Progenitor cell of endocrine pancreas (in vitro differentiated cells): ENCODE measurements around the gene TRIM25. TPM values are rescaled to one million over a fixed set of nuclear protein-coding genes. Genes with fewer than 3 reads are reported as not detected.
A peak's percentile ranks its signal among the peaks of the same experiment; 100 is the strongest.

ENCODE experiments used
- DNase-seq: peaks from one replicate; pipeline ENCODE4 v3.0.0; 2021; ENCODE audit warnings: low spot score; ENCODE audit not compliant: unreplicated experiment
- H3K27ac Mint-ChIP-seq: 2 replicates; pipeline ENCODE4 v1.8.0; 2021; ENCODE audit warnings: mild to moderate bottlenecking, moderate library complexity, mixed read lengths
- H3K27me3 Mint-ChIP-seq: 2 replicates; pipeline ENCODE4 v1.8.0; 2021; ENCODE audit warnings: mixed read lengths
- H3K36me3 Mint-ChIP-seq: 2 replicates; pipeline ENCODE4 v1.8.0; 2022; ENCODE audit warnings: mixed read lengths; ENCODE audit not compliant: insufficient read depth
- H3K4me1 Mint-ChIP-seq: 2 replicates; pipeline ENCODE4 v1.8.0; 2021; ENCODE audit warnings: low read depth, mixed read lengths
- H3K4me3 Mint-ChIP-seq: 2 replicates; pipeline ENCODE4 v1.8.0; 2021; ENCODE audit warnings: low read depth, mild to moderate bottlenecking, moderate library complexity, mixed read lengths
- H3K9me3 Mint-ChIP-seq: 2 replicates; pipeline ENCODE4 v1.8.0; 2021; ENCODE audit warnings: low read depth, mixed read lengths
- CTCF ChIP-seq: fragments of 200-600 bp; sonication (generic); IDR thresholded peaks from one replicate; pipeline ENCODE4 v1.5.0; 2021; ENCODE audit warnings: antibody characterized with exemption, mild to moderate bottlenecking; ENCODE audit not compliant: unreplicated experiment
- total RNA-seq: library from RNA; stranded (reverse); gene quantifications from 2 replicates; pipeline ENCODE4 v1.2.1, GENCODE V29; 2021

TRIM25 gene
- total RNA-seq, 1 donor from 2014 or later: 29.9 TPM

GRCh38 chr17:56887552-56888467, 26.0 kb downstream of the TRIM25 start:
- H3K27me3 Mint-ChIP-seq: no peaks in the 10 kb centered on the region
- TF ChIP-seq CTCF: no peak
- no peak overlapping the region for H3K4me3 Mint-ChIP-seq
- no peak overlapping the region for H3K27ac Mint-ChIP-seq
- peaks cover 13% of the 10 kb centered on the region for H3K9me3 Mint-ChIP-seq
- H3K36me3 Mint-ChIP-seq: peaks cover 26% of the 10 kb centered on the region
- peaks cover 3% of the 10 kb centered on the region for H3K4me1 Mint-ChIP-seq
- DNase-seq: no peak

- peaks cover 21% of the 10 kb centered on the region for H3K36me3 Mint-ChIP-seq
- peaks cover 3% of the 10 kb centered on the region for H3K4me1 Mint-ChIP-seq
- H3K27ac Mint-ChIP-seq: no peak overlapping the region
- no peak for DNase-seq
- no peak for TF ChIP-seq CTCF
- H3K9me3 Mint-ChIP-seq: peaks cover 13% of the 10 kb centered on the region
- no peak overlapping the region for H3K4me3 Mint-ChIP-seq
- no peaks in the 10 kb centered on the region for H3K27me3 Mint-ChIP-seq
These were observed 26.7 kb downstream of the TRIM25 start for GRCh38 chr17:56887105-56887504.

GRCh38 chr17:56886288-56886731, 27.5 kb downstream of the TRIM25 start:
- Mint-ChIP-seq H3K4me1 (peaks cover 3% of the 10 kb centered on the region), H3K27me3 (no peaks in the 10 kb centered on the region), H3K9me3 (peaks cover 13% of the 10 kb centered on the region), H3K27ac (peak overlapping the region; percentile 76), H3K4me3 (no peak overlapping the region), H3K36me3 (peaks cover 20% of the 10 kb centered on the region)
- DNase-seq: no peak
- no peak for TF ChIP-seq CTCF

GRCh38 chr17:56885312-56885657, 28.6 kb downstream of the TRIM25 start:
- peaks cover 13% of the 10 kb centered on the region for H3K9me3 Mint-ChIP-seq
- no peak for TF ChIP-seq CTCF
- H3K4me1 Mint-ChIP-seq: peaks cover 3% of the 10 kb centered on the region
- H3K4me3 Mint-ChIP-seq: no peak overlapping the region
- H3K27ac Mint-ChIP-seq: no peak overlapping the region
- peaks cover 18% of the 10 kb centered on the region for H3K36me3 Mint-ChIP-seq
- no peaks in the 10 kb centered on the region for H3K27me3 Mint-ChIP-seq
- DNase-seq: no peak

GRCh38 chr17:56884483-56885311, 29.2 kb downstream of the TRIM25 start:
- no peak overlapping the region for H3K27ac Mint-ChIP-seq
- H3K27me3 Mint-ChIP-seq: no peaks in the 10 kb centered on the region
- TF ChIP-seq CTCF: no peak
- peaks cover 3% of the 10 kb centered on the region for H3K4me1 Mint-ChIP-seq
- H3K9me3 Mint-ChIP-seq: peaks cover 13% of the 10 kb centered on the region
- no peak overlapping the region for H3K4me3 Mint-ChIP-seq
- DNase-seq: no peak
- H3K36me3 Mint-ChIP-seq: peaks cover 18% of the 10 kb centered on the region
